GM12878 (cell line): ENCODE measurements around the gene NOCT. TPM values are rescaled to one million over a fixed set of nuclear protein-coding genes. Genes with fewer than 3 reads are reported as not detected.

Experiments
- ATAC-seq: fragments of 200-7000 bp; cut with Tn5 transposase; 3 replicates; pipeline ENCODE4 v1.9.1; 2020; ENCODE audit warnings: mild to moderate bottlenecking, moderate library complexity
- BruUV-seq: library from RNA; stranded (reverse); fragments of 400-500 nt; replicated peaks from 2 replicates; lab custom pipeline; 2021; lab: Mats Ljungman, UMichigan
- CTCF ChIA-PET: fragments of 300-600 bp; sonication (Branson Sonifier 250); formaldehyde crosslinking; extraction: SDS; loops from one replicate; lab custom pipeline; 2021; ENCODE audit warnings: inconsistent platforms; lab: Yijun Ruan, JAX
- POLR2A ChIA-PET: fragments of 350-600 bp; formaldehyde crosslinking; extraction: SDS; loops from one replicate; lab custom pipeline; 2021; ENCODE audit warnings: inconsistent platforms; lab: Charles Lee
- RAD21 ChIA-PET: fragments of 300-600 bp; sonication (Branson Sonifier 250); formaldehyde crosslinking; loops from one replicate; lab custom pipeline; 2023; ENCODE audit warnings: antibody characterized with exemption; ENCODE audit not compliant: unreplicated experiment; lab: Charles Lee
- SMC1A ChIA-PET: fragments of 300-600 bp; sonication (Branson Sonifier 250); formaldehyde crosslinking; loops from one replicate; lab custom pipeline; 2023; ENCODE audit not compliant: unreplicated experiment, uncharacterized antibody; lab: Charles Lee
- DNase-seq: peaks from one replicate; pipeline ENCODE4 v3.0.0-alpha.2; 2011; ENCODE audit warnings: low read depth, low spot score
- FAIRE-seq: peaks from 3 replicates; lab custom pipeline; 2011; peaks lifted over from hg19 to GRCh38; lab: Jason Lieb, UNC
- H2AFZ ChIP-seq: 2 replicates; pipeline ENCODE4 v1.6.0; 2011; ENCODE audit warnings: low read depth, low read length, control low read depth; ENCODE audit not compliant: control insufficient read depth
- H3K27ac ChIP-seq: 2 replicates; pipeline ENCODE4 v1.5.1; 2011; ENCODE audit warnings: control low read depth; ENCODE audit not compliant: control insufficient read depth, insufficient read depth
- H3K27me3 ChIP-seq, 2 experiments: replicated peaks in 1 of 2; 2 replicates each; pipeline versions ENCODE4 v1.6.0 to v1.6.1; 2011; ENCODE audit warnings: low read length in 1 of 2; ENCODE audit not compliant: control insufficient read depth in 2 of 2, insufficient read depth in 2 of 2
- H3K36me3 ChIP-seq, 2 experiments: 2 replicates each; pipeline ENCODE4 v1.5.1; 2011; ENCODE audit warnings: low read length in 1 of 2; ENCODE audit not compliant: control insufficient read depth in 2 of 2, insufficient read depth in 2 of 2
- H3K4me1 ChIP-seq: 2 replicates; pipeline ENCODE4 v1.6.1; 2011; ENCODE audit warnings: mild to moderate bottlenecking, low read length, moderate library complexity, mixed read lengths; ENCODE audit not compliant: control insufficient read depth, insufficient read depth
- H3K4me2 ChIP-seq: 2 replicates; pipeline ENCODE4 v1.6.0; 2011; ENCODE audit warnings: control low read depth; ENCODE audit not compliant: control insufficient read depth, insufficient read depth
- H3K4me3 ChIP-seq: fragments of 200-600 bp; sonication (generic); 2 replicates; pipeline ENCODE4 v1.5.1; 2016
- H3K79me2 ChIP-seq: 2 replicates; pipeline ENCODE4 v1.6.0; 2011; ENCODE audit warnings: low read length; ENCODE audit not compliant: control insufficient read depth, insufficient read depth
- H3K9ac ChIP-seq: 2 replicates; pipeline ENCODE4 v1.8.0; 2011; ENCODE audit warnings: low read length, control low read depth, mixed read lengths; ENCODE audit not compliant: control insufficient read depth, insufficient read depth
- H3K9me3 ChIP-seq: replicated peaks from 3 replicates; pipeline ENCODE4 v1.5.1; 2011; ENCODE audit warnings: mild to moderate bottlenecking, low read length; ENCODE audit not compliant: control insufficient read depth, insufficient read depth
- H4K20me1 ChIP-seq: 2 replicates; pipeline ENCODE4 v1.6.0; 2011; ENCODE audit not compliant: control insufficient read depth, insufficient read depth
- CTCF ChIP-seq, 3 experiments: IDR thresholded peaks in 2 of 3; conservative IDR thresholded peaks in 1 of 3; 2 replicates each; pipeline ENCODE4 v1.5.1; 2011; ENCODE audit warnings: low read depth in 3 of 3, low read length in 3 of 3, mild to moderate bottlenecking in 3 of 3, control low read depth in 2 of 3, moderate library complexity in 2 of 3, inconsistent platforms in 1 of 3, mixed read lengths in 1 of 3; ENCODE audit not compliant: control insufficient read depth in 2 of 3, insufficient read depth in 1 of 3; ENCODE audit errors: extremely low read depth in 1 of 3
- EGR1 ChIP-seq, 2 experiments: IDR thresholded peaks; 1 replicate in 1 of 2; 2 replicates in 1 of 2; pipeline ENCODE4 v1.6.1; 2011 to 2012; ENCODE audit warnings: low read depth in 2 of 2, low read length in 2 of 2, borderline replicate concordance in 1 of 2, mild to moderate bottlenecking in 1 of 2, moderate library complexity in 1 of 2
- MXI1 ChIP-seq: fragments of 150-350 bp; IDR thresholded peaks from 2 replicates; pipeline ENCODE4 v1.6.1; 2011; ENCODE audit warnings: low read depth, mild to moderate bottlenecking, inconsistent platforms, low read length, improper control_type of control experiment
- NBN ChIP-seq: fragments of 450-650 bp; IDR thresholded peaks from 2 replicates; pipeline ENCODE4 v1.6.1; 2016
- NR2F1 ChIP-seq: fragments of 450-650 bp; conservative IDR thresholded peaks from 2 replicates; pipeline ENCODE4 v1.6.1; 2017; ENCODE audit warnings: mild to moderate bottlenecking
- RAD21 ChIP-seq: IDR thresholded peaks from 2 replicates; pipeline ENCODE4 v1.6.1; 2011; ENCODE audit warnings: mild to moderate bottlenecking, low read depth, low read length, moderate library complexity; ENCODE audit not compliant: insufficient read depth
- RELB ChIP-seq: fragments of 450-650 bp; IDR thresholded peaks from 2 replicates; pipeline ENCODE4 v1.6.1; 2017; ENCODE audit warnings: low read depth, mild to moderate bottlenecking, moderate library complexity
- STAT3 ChIP-seq: IDR thresholded peaks from 2 replicates; pipeline ENCODE4 v1.6.1; 2011; ENCODE audit warnings: low read depth, low read length, improper control_type of control experiment
- TAF1 ChIP-seq: IDR thresholded peaks from 2 replicates; pipeline ENCODE4 v1.6.1; 2011; ENCODE audit warnings: mild to moderate bottlenecking, low read depth, low read length, borderline replicate concordance
- ZNF24 ChIP-seq: fragments of 450-650 bp; IDR thresholded peaks from 2 replicates; pipeline ENCODE4 v1.6.1; 2017; ENCODE audit warnings: antibody characterized with exemption, mild to moderate bottlenecking
- WGBS: methylation state at CpG from one replicate; pipeline ENCODE4 v1.1.6; 2016; ENCODE audit warnings: low lambda C conversion rate; ENCODE audit not compliant: insufficient replicate concordance, insufficient coverage; ENCODE audit errors: missing lambda C conversion rate; 5-methylcytosine and 5-hydroxymethylcytosine counted together
- in situ Hi-C: fragments of 300-500 bp; cut with MboI; formaldehyde crosslinking; loops from 9 replicates; pipeline ENCODE4 v1.14.3; 2018; ENCODE audit warnings: mixed read lengths
- intact Hi-C: fragments of 100-400 bp; cut with micrococcal nuclease; formaldehyde crosslinking; loops from one replicate; pipeline ENCODE4 v1.14.2; 2022; ENCODE audit not compliant: unreplicated experiment
- polyA plus RNA-seq, 11 experiments: library from polyadenylated mRNA; depleted of rRNA in 4 of 11; unstranded in 6 of 11; stranded (reverse) in 5 of 11; fragments of >200 nt; fragmentation: Nextera tagmentation in 4 of 11; fragmentation: Illumina TruSeq in 1 of 11; extraction: Ambion mirVana in 4 of 11; extraction: Trizol in 1 of 11; gene quantifications; 1 replicate in 1 of 11; 2 replicates in 10 of 11; pipeline versions ENCODE4 v1.2.1 to v1.2.3, GENCODE V29; 2011 to 2016; ENCODE audit warnings: inconsistent platforms in 2 of 11, missing spikeins in 2 of 11, low read depth in 1 of 11
- total RNA-seq, 4 experiments: library from RNA; depleted of rRNA in 3 of 4; stranded (reverse); fragments of >200 nt in 3 of 4; fragmentation: Illumina TruSeq in 1 of 4; extraction: Trizol in 1 of 4; gene quantifications; 2 replicates each; pipeline versions ENCODE4 v1.2.1 to v1.2.3, GENCODE V29; 2013 to 2021
- TF ChIP-seq, protein P1 (sequence below): IDR thresholded peaks from 2 replicates; pipeline ENCODE4 v1.6.1; 2012; ENCODE audit warnings: low read depth, low read length, improper control_type of control experiment
- TF ChIP-seq, protein P2 (sequence below): IDR thresholded peaks from 2 replicates; pipeline ENCODE4 v1.6.1; 2012; ENCODE audit warnings: mild to moderate bottlenecking, low read depth, low read length

The NOCT gene
- total and polyA plus RNA-seq, 10 of the 15 experiments (the other 5 are each of a cell fraction or from before 2014, with no cell fraction given): 1.4 to 17.6 (median 8.1) TPM

GRCh38 chr4:139015948-139016471 is 429 bp downstream of the NOCT start:
- Histone ChIP-seq H3K27ac (peak overlapping the region; percentile 93), H2AFZ (peak overlapping the region; percentile 21), H3K4me1 (peaks cover 7% of the 10 kb centered on the region; the same call in 1 of the 2 replicates), H3K36me3 (peaks cover 0 to 5% of the 10 kb centered on the region in 2 experiments; a peak in 1 of 4 replicates), H4K20me1 (no peaks in the 10 kb centered on the region; the same call in 1 of the 2 replicates), H3K9me3 (no peaks in the 10 kb centered on the region), H3K79me2 (peaks cover 46% of the 10 kb centered on the region), H3K27me3 (no peaks in the 10 kb centered on the region), H3K4me3 (peak overlapping the region; percentile 86), H3K4me2 (peak overlapping the region; percentile 66), H3K9ac (peak overlapping the region; percentile 66)
- ChIA-PET POLR2A (interaction anchor here (0.5 to 1.3 kb wide), 11 partner anchors 8 to 1509 kb away, joined by 3 to 7 read pairs (median 4); partner anchors contain the start of gene NAA15), SMC1A (interaction anchor here (1.3 to 10.2 kb wide), 2 partner anchors 15 to 65 kb away, joined by 3 to 92 read pairs; no protein-coding TSS in a partner anchor), RAD21 (interaction anchor here (0.7 to 2.0 kb wide), 6 partner anchors 10 to 1490 kb away, joined by 3 to 15 read pairs (median 4); no protein-coding TSS in a partner anchor), CTCF (interaction anchor here (1.7 to 9.6 kb wide), 2 partner anchors 14 to 280 kb away, joined by 6 to 147 read pairs; no protein-coding TSS in a partner anchor)
- under 1% methylated on average over 39 of the region's 55 CpGs for WGBS
- no peak for DNase-seq
- in situ Hi-C loops (no loop called here), intact Hi-C loops (loop anchor here (2.0 to 5.0 kb wide), 4 partner anchors 39 to 441 kb away; no protein-coding TSS in a partner anchor)
- FAIRE-seq: no peak
- no TSS peak for BruUV-seq
- ATAC-seq: no peak
- TF ChIP-seq CTCF (IDR thresholded peaks at IDR 0.05 in 2 of 3, conservative IDR thresholded peaks at IDR 0.05 in 1 of 3; ENCODE audit: control insufficient read depth in 2 of 3, extremely low read depth in 1 of 3, insufficient read depth in 1 of 3, low read depth in 3 of 3, low read length in 3 of 3): peak in 1 of 3 experiments; percentile 10; a peak in 1 of 6 replicates
- peak; percentile 75 for TF ChIP-seq MXI1
- no peak for TF ChIP-seq TAF1
- TF ChIP-seq RELB: no peak
- peak; percentile 83 for TF ChIP-seq NR2F1
- TF ChIP-seq, protein P1, sequence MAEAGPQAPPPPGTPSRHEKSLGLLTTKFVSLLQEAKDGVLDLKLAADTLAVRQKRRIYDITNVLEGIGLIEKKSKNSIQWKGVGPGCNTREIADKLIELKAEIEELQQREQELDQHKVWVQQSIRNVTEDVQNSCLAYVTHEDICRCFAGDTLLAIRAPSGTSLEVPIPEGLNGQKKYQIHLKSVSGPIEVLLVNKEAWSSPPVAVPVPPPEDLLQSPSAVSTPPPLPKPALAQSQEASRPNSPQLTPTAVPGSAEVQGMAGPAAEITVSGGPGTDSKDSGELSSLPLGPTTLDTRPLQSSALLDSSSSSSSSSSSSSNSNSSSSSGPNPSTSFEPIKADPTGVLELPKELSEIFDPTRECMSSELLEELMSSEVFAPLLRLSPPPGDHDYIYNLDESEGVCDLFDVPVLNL: no peak
- TF ChIP-seq EGR1 (IDR thresholded peaks at IDR 0.05; ENCODE audit: borderline replicate concordance in 1 of 2, low read depth in 2 of 2, low read length in 2 of 2): no peak
- TF ChIP-seq, protein P2, sequence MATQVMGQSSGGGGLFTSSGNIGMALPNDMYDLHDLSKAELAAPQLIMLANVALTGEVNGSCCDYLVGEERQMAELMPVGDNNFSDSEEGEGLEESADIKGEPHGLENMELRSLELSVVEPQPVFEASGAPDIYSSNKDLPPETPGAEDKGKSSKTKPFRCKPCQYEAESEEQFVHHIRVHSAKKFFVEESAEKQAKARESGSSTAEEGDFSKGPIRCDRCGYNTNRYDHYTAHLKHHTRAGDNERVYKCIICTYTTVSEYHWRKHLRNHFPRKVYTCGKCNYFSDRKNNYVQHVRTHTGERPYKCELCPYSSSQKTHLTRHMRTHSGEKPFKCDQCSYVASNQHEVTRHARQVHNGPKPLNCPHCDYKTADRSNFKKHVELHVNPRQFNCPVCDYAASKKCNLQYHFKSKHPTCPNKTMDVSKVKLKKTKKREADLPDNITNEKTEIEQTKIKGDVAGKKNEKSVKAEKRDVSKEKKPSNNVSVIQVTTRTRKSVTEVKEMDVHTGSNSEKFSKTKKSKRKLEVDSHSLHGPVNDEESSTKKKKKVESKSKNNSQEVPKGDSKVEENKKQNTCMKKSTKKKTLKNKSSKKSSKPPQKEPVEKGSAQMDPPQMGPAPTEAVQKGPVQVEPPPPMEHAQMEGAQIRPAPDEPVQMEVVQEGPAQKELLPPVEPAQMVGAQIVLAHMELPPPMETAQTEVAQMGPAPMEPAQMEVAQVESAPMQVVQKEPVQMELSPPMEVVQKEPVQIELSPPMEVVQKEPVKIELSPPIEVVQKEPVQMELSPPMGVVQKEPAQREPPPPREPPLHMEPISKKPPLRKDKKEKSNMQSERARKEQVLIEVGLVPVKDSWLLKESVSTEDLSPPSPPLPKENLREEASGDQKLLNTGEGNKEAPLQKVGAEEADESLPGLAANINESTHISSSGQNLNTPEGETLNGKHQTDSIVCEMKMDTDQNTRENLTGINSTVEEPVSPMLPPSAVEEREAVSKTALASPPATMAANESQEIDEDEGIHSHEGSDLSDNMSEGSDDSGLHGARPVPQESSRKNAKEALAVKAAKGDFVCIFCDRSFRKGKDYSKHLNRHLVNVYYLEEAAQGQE: no peak
- no peak for TF ChIP-seq RAD21
- TF ChIP-seq NBN: no peak
- TF ChIP-seq ZNF24: 0 out of 2 replicates have a peak, but pooled peaks have one; percentile 61
- TF ChIP-seq STAT3: no peak
